IMR-90 (cell line): Measurements from ENCODE around the gene ZNF236. TPM values are rescaled to one million over a fixed set of nuclear protein-coding genes. Genes with fewer than 3 reads are reported as not detected.

Experiments
- ATAC-seq: fragments of 200-7000 bp; cut with Tn5 transposase; 2 replicates; pipeline ENCODE4 v1.9.1; 2020; ENCODE audit warnings: low read depth, mild to moderate bottlenecking, moderate library complexity
- BruUV-seq: library from RNA; stranded (reverse); fragments of 400-500 nt; replicated peaks from 2 replicates; lab custom pipeline; 2021; lab: Mats Ljungman, UMichigan
- CTCF ChIA-PET: fragments of 300-600 bp; formaldehyde crosslinking; extraction: SDS; loops from one replicate; lab custom pipeline; 2021; ENCODE audit warnings: antibody characterized with exemption; lab: Yijun Ruan, JAX
- POLR2A ChIA-PET: fragments of 300-600 bp; sonication (Branson Sonifier 250); formaldehyde crosslinking; loops from one replicate; lab custom pipeline; 2022; ENCODE audit warnings: antibody characterized with exemption; ENCODE audit not compliant: unreplicated experiment; lab: Charles Lee
- DNase-seq: peaks from one replicate; pipeline ENCODE4 v3.0.0; 2013
- H2AFZ ChIP-seq: replicated peaks from 2 replicates; pipeline ENCODE3; 2013; ENCODE audit warnings: low read length, mild to moderate bottlenecking; ENCODE audit not compliant: poor library complexity
- H2AK5ac ChIP-seq: 2 replicates; pipeline ENCODE4 v1.6.1; 2013; ENCODE audit warnings: low read depth, low read length, inconsistent platforms
- H2AK9ac ChIP-seq: replicated peaks from 2 replicates; pipeline ENCODE3; 2013; ENCODE audit warnings: mild to moderate bottlenecking, low read depth, low read length, moderate library complexity; ENCODE audit not compliant: poor library complexity
- H2BK120ac ChIP-seq: 2 replicates; pipeline ENCODE4 v1.6.1; 2013; ENCODE audit warnings: low read depth, low read length, inconsistent platforms
- H2BK15ac ChIP-seq: 3 replicates; pipeline ENCODE4 v1.6.1; 2013; ENCODE audit warnings: low read depth, low read length, inconsistent platforms
- H2BK20ac ChIP-seq: 2 replicates; pipeline ENCODE4 v1.6.1; 2013; ENCODE audit warnings: low read depth, mild to moderate bottlenecking, inconsistent platforms, low read length, moderate library complexity
- H2BK5ac ChIP-seq: 2 replicates; pipeline ENCODE4 v1.6.1; 2013; ENCODE audit warnings: mild to moderate bottlenecking, low read depth, low read length, inconsistent platforms; ENCODE audit not compliant: poor library complexity, severe bottlenecking
- H3K14ac ChIP-seq: replicated peaks from 2 replicates; pipeline ENCODE4 v1.6.1; 2013; ENCODE audit warnings: low read depth, low read length, inconsistent platforms
- H3K18ac ChIP-seq: 2 replicates; pipeline ENCODE4 v1.6.1; 2013; ENCODE audit warnings: low read depth, low read length, control low read depth
- H3K23ac ChIP-seq: 2 replicates; pipeline ENCODE4 v1.6.1; 2013; ENCODE audit warnings: low read depth, low read length, inconsistent platforms
- H3K27ac ChIP-seq: 2 replicates; pipeline ENCODE4 v1.5.1; 2013; ENCODE audit warnings: mild to moderate bottlenecking, control low read depth, low read length; ENCODE audit not compliant: insufficient read depth
- H3K27me3 ChIP-seq: 2 replicates; pipeline ENCODE4 v1.6.1; 2013; ENCODE audit warnings: low read length; ENCODE audit not compliant: control insufficient read depth, insufficient read depth
- H3K36me3 ChIP-seq: 2 replicates; pipeline ENCODE4 v1.6.1; 2013; ENCODE audit warnings: low read length, mixed read lengths; ENCODE audit not compliant: control insufficient read depth, insufficient read depth
- H3K4ac ChIP-seq: 2 replicates; pipeline ENCODE4 v1.6.1; 2013; ENCODE audit warnings: low read depth, low read length, inconsistent platforms
- H3K4me1 ChIP-seq: 2 replicates; pipeline ENCODE4 v1.6.1; 2013; ENCODE audit warnings: low read length, mixed read lengths; ENCODE audit not compliant: control insufficient read depth, insufficient read depth
- H3K4me2 ChIP-seq: 2 replicates; pipeline ENCODE4 v1.6.1; 2013; ENCODE audit warnings: low read depth, mild to moderate bottlenecking, control low read depth, low read length, moderate library complexity
- H3K4me3 ChIP-seq: 2 replicates; pipeline ENCODE4 v1.5.1; 2013; ENCODE audit warnings: low read depth, mild to moderate bottlenecking, control low read depth, low read length, moderate library complexity; ENCODE audit not compliant: insufficient read depth
- H3K56ac ChIP-seq: 2 replicates; pipeline ENCODE4 v1.6.1; 2013; ENCODE audit warnings: low read length, inconsistent platforms; ENCODE audit not compliant: insufficient read depth; ENCODE audit errors: extremely low read depth
- H3K79me1 ChIP-seq, 2 experiments: 2 replicates each; pipeline ENCODE4 v1.6.1; 2013; ENCODE audit warnings: low read length in 2 of 2, inconsistent platforms in 1 of 2, low read depth in 1 of 2
- H3K9ac ChIP-seq: 2 replicates; pipeline ENCODE4 v1.6.1; 2013; ENCODE audit warnings: low read depth, low read length, control low read depth
- H3K9me1 ChIP-seq: 2 replicates; pipeline ENCODE4 v1.6.1; 2013; ENCODE audit warnings: low read length, inconsistent platforms; ENCODE audit not compliant: insufficient read depth
- H3K9me3 ChIP-seq: 2 replicates; pipeline ENCODE4 v1.6.1; 2013; ENCODE audit warnings: low read length; ENCODE audit not compliant: control insufficient read depth, insufficient read depth
- H4K20me1 ChIP-seq: 2 replicates; pipeline ENCODE4 v1.6.1; 2013; ENCODE audit warnings: low read length, inconsistent platforms; ENCODE audit not compliant: insufficient read depth
- H4K5ac ChIP-seq: 2 replicates; pipeline ENCODE4 v1.6.1; 2013; ENCODE audit warnings: mild to moderate bottlenecking, low read depth, low read length, control low read depth
- H4K8ac ChIP-seq, 2 experiments: 2 replicates each; pipeline ENCODE4 v1.6.1; 2013; ENCODE audit warnings: low read depth in 2 of 2, low read length in 2 of 2, control low read depth in 1 of 2, inconsistent platforms in 1 of 2
- H4K91ac ChIP-seq: 2 replicates; pipeline ENCODE4 v1.6.1; 2013; ENCODE audit warnings: low read depth, low read length, inconsistent platforms; ENCODE audit not compliant: insufficient read depth
- BHLHE40 ChIP-seq: fragments of 150-350 bp; IDR thresholded peaks from 2 replicates; pipeline ENCODE4 v1.6.1; 2016; ENCODE audit warnings: mild to moderate bottlenecking, low read depth, low read length
- CEBPB ChIP-seq: IDR thresholded peaks from 2 replicates; pipeline ENCODE4 v1.6.1; 2012; ENCODE audit warnings: low read depth, low read length, improper control_type of control experiment
- CHD1 ChIP-seq: IDR thresholded peaks from 2 replicates; pipeline ENCODE4 v1.6.1; 2012; ENCODE audit warnings: low read depth, low read length, improper control_type of control experiment
- ELK1 ChIP-seq: fragments of 150-350 bp; IDR thresholded peaks from 2 replicates; pipeline ENCODE4 v1.6.1; 2016; ENCODE audit warnings: low read depth, mild to moderate bottlenecking, low read length, moderate library complexity, borderline replicate concordance
- FOS ChIP-seq: fragments of 150-350 bp; IDR thresholded peaks from 2 replicates; pipeline ENCODE4 v1.6.1; 2016; ENCODE audit warnings: low read depth, low read length
- MAFK ChIP-seq: IDR thresholded peaks from 2 replicates; pipeline ENCODE4 v1.6.1; 2012; ENCODE audit warnings: low read depth, low read length, improper control_type of control experiment
- MAZ ChIP-seq: IDR thresholded peaks from 2 replicates; pipeline ENCODE4 v1.6.1; 2012; ENCODE audit warnings: low read depth, mild to moderate bottlenecking, low read length, improper control_type of control experiment, moderate library complexity, borderline replicate concordance
- MXI1 ChIP-seq: IDR thresholded peaks from 2 replicates; pipeline ENCODE4 v1.6.1; 2012; ENCODE audit warnings: low read depth, mild to moderate bottlenecking, low read length, moderate library complexity, borderline replicate concordance
- NFE2L2 ChIP-seq: fragments of 150-350 bp; IDR thresholded peaks from 2 replicates; pipeline ENCODE4 v1.6.1; 2016; ENCODE audit warnings: low read depth, mild to moderate bottlenecking, low read length
- POLR2A ChIP-seq: IDR thresholded peaks from 2 replicates; pipeline ENCODE4 v1.6.1; 2012; ENCODE audit warnings: mild to moderate bottlenecking, low read depth, low read length
- RAD21 ChIP-seq: IDR thresholded peaks from 2 replicates; pipeline ENCODE4 v1.6.1; 2012; ENCODE audit warnings: low read length, improper control_type of control experiment
- RCOR1 ChIP-seq: IDR thresholded peaks from 2 replicates; pipeline ENCODE4 v1.6.1; 2012; ENCODE audit warnings: mild to moderate bottlenecking, low read length, improper control_type of control experiment; ENCODE audit not compliant: insufficient replicate concordance
- RFX5 ChIP-seq: IDR thresholded peaks from 2 replicates; pipeline ENCODE4 v1.8.0; 2012; ENCODE audit warnings: low read depth, mild to moderate bottlenecking, low read length, moderate library complexity
- SMC3 ChIP-seq: fragments of 150-350 bp; IDR thresholded peaks from 2 replicates; pipeline ENCODE4 v1.6.1; 2016; ENCODE audit warnings: low read depth, mild to moderate bottlenecking, antibody characterized with exemption, low read length, moderate library complexity
- USF2 ChIP-seq: fragments of 150-350 bp; IDR thresholded peaks from 2 replicates; pipeline ENCODE4 v1.6.1; 2017; ENCODE audit warnings: mild to moderate bottlenecking, antibody characterized with exemption, low read length, low read depth
- WGBS, 2 experiments: methylation state at CpG; one replicate each; pipeline versions ENCODE4 v1.1.5 to v1.1.7; 2013; ENCODE audit warnings: missing lambda C conversion rate in 2 of 2; ENCODE audit not compliant: insufficient read length in 1 of 2; ENCODE audit errors: extremely low coverage in 2 of 2; 5-methylcytosine and 5-hydroxymethylcytosine counted together
- dilution Hi-C: fragments of 300-500 bp; cut with HindIII; formaldehyde crosslinking; loops from one replicate; pipeline ENCODE4 v1.14.3; 2018; ENCODE audit warnings: low sequenced_read_pairs; ENCODE audit not compliant: unreplicated experiment
- in situ Hi-C: fragments of 300-500 bp; cut with MboI; formaldehyde crosslinking; loops from 3 replicates; pipeline ENCODE4 v1.14.3; 2019; ENCODE audit warnings: low sequenced_read_pairs, inconsistent platforms, mixed read lengths
- intact Hi-C: fragments of 100-400 bp; cut with micrococcal nuclease; formaldehyde crosslinking; loops from 2 replicates; pipeline ENCODE4 v1.10.0; 2022
- polyA plus RNA-seq, 3 experiments: library from polyadenylated mRNA; depleted of rRNA; stranded (reverse); fragments of >200 nt; gene quantifications; 2 replicates each; pipeline ENCODE4 v1.2.3, GENCODE V29; 2012; ENCODE audit warnings: low replicate concordance in 1 of 3
- total RNA-seq: library from RNA; depleted of rRNA; stranded (reverse); fragments of >200 nt; gene quantifications from 2 replicates; pipeline ENCODE4 v1.2.3, GENCODE V29; 2012

The ZNF236 gene
- total and polyA plus RNA-seq, 2 of the 4 experiments (the other 2 are of a cell fraction), result 3.6 to 9.7 TPM

GRCh38 chr18:76988031-76988826 is 165.9 kb downstream of the ZNF236 start:
- Histone ChIP-seq H2AFZ (peak overlapping the region; percentile 18), H3K23ac (no peak overlapping the region), H4K91ac (no peak overlapping the region), H3K14ac (no peak overlapping the region), H3K4ac (no peak overlapping the region), H3K4me1 (no peaks in the 10 kb centered on the region), H2BK20ac (no peak overlapping the region), H2AK5ac (no peak overlapping the region), H3K18ac (no peak overlapping the region), H3K27me3 (peaks cover 12% of the 10 kb centered on the region), H4K20me1 (no peaks in the 10 kb centered on the region), H3K9me3 (no peaks in the 10 kb centered on the region), H2BK120ac (no peak overlapping the region), H2BK5ac (no peak overlapping the region), H3K36me3 (no peaks in the 10 kb centered on the region), H3K56ac (no peak overlapping the region), H2BK15ac (no peak overlapping the region), H3K79me1 (no peaks in the 10 kb centered on the region), H2AK9ac (no peak overlapping the region), H3K4me2 (no peak overlapping the region), H4K5ac (no peak overlapping the region), H3K9ac (no peak overlapping the region), H3K9me1 (no peaks in the 10 kb centered on the region), H3K27ac (no peak overlapping the region), H4K8ac (no peak overlapping the region), H3K4me3 (no peak overlapping the region)
- no peak for DNase-seq
- in situ Hi-C loops, result loop anchor here (10.0 kb wide), 1 partner anchor 183 kb away; no protein-coding TSS in a partner anchor
- no peak for ATAC-seq
- ChIA-PET POLR2A (no interaction called here), CTCF (no interaction called here)
- BruUV-seq, result no TSS peak
- dilution Hi-C loops, result no loop called here
- 91% methylated on average over 11 of the region's 27 CpGs; no CpG with 5 or more reads in 1 of the 2 experiments for WGBS, 2 experiments
- intact Hi-C loops, result no loop called here
- TF ChIP-seq BHLHE40 (no peak), ELK1 (no peak), CHD1 (no peak), RCOR1 (no peak), RFX5 (no peak), MAZ (no peak), MXI1 (no peak), RAD21 (no peak), FOS (no peak), USF2 (no peak), CEBPB (no peak), MAFK (no peak), SMC3 (no peak), NFE2L2 (no peak), POLR2A (no peak)
